WTC11 (cell line): ENCODE results near the gene UNKL. TPM values are rescaled to one million over a fixed set of nuclear protein-coding genes. Genes with fewer than 3 reads are reported as not detected.

Source experiments
- ATAC-seq: fragments of 200-7000 bp; cut with Tn5 transposase; 2 replicates; pipeline ENCODE4 v1.10.0; 2021; ENCODE audit warnings: mild to moderate bottlenecking, moderate library complexity
- CTCF ChIA-PET: fragments of 300-600 bp; sonication (Branson Sonifier 250); formaldehyde crosslinking; loops from one replicate; lab custom pipeline; 2021; ENCODE audit warnings: antibody characterized with exemption; lab: Charles Lee
- POLR2A ChIA-PET: fragments of 350-600 bp; sonication (Branson Sonifier 250); formaldehyde crosslinking; loops from one replicate; lab custom pipeline; 2021; ENCODE audit warnings: antibody characterized with exemption; lab: Charles Lee
- DNase-seq: peaks from one replicate; pipeline ENCODE4 v3.0.0; 2021; ENCODE audit warnings: low spot score
- H3K27ac Mint-ChIP-seq: 2 replicates; pipeline ENCODE4 v1.8.0; 2021; ENCODE audit warnings: mixed read lengths
- H3K27me3 Mint-ChIP-seq: 2 replicates; pipeline ENCODE4 v1.8.0; 2021; ENCODE audit warnings: low read depth, mild to moderate bottlenecking, moderate library complexity, mixed read lengths
- H3K36me3 Mint-ChIP-seq: 2 replicates; pipeline ENCODE4 v1.8.0; 2021; ENCODE audit warnings: mixed read lengths
- H3K4me1 Mint-ChIP-seq: 2 replicates; pipeline ENCODE4 v1.8.0; 2022; ENCODE audit warnings: mixed read lengths
- H3K4me3 Mint-ChIP-seq: 2 replicates; pipeline ENCODE4 v1.8.0; 2021; ENCODE audit warnings: mild to moderate bottlenecking, moderate library complexity, mixed read lengths
- H3K9me3 Mint-ChIP-seq: 2 replicates; pipeline ENCODE4 v1.8.0; 2021; ENCODE audit warnings: mixed read lengths
- CREB1 ChIP-seq: sonication (generic); formaldehyde crosslinking; IDR thresholded peaks from 2 replicates; pipeline ENCODE4 v1.8.0; 2023; ENCODE audit warnings: mild to moderate bottlenecking, missing genetic modification reagents
- ETV6 ChIP-seq: sonication (generic); formaldehyde crosslinking; IDR thresholded peaks from 2 replicates; pipeline ENCODE4 v1.8.1; 2022; ENCODE audit warnings: mild to moderate bottlenecking, missing genetic modification reagents
- IRF2 ChIP-seq: sonication (generic); formaldehyde crosslinking; IDR thresholded peaks from 2 replicates; pipeline ENCODE4 v1.8.0; 2022; ENCODE audit warnings: low read depth, missing genetic modification reagents, borderline replicate concordance
- KAT7 ChIP-seq: sonication (generic); formaldehyde crosslinking; IDR thresholded peaks from 2 replicates; pipeline ENCODE4 v1.8.1; 2023; ENCODE audit warnings: missing genetic modification reagents, mild to moderate bottlenecking, borderline replicate concordance
- NFE2L1 ChIP-seq: sonication (generic); formaldehyde crosslinking; IDR thresholded peaks from 2 replicates; pipeline ENCODE4 v1.8.1; 2023; ENCODE audit warnings: missing genetic modification reagents
- NR3C1 ChIP-seq: sonication (generic); formaldehyde crosslinking; conservative IDR thresholded peaks from 2 replicates; pipeline ENCODE4 v1.8.1; 2023; ENCODE audit warnings: low read depth, mild to moderate bottlenecking, missing genetic modification reagents
- SMAD3 ChIP-seq: sonication (generic); formaldehyde crosslinking; IDR thresholded peaks from 2 replicates; pipeline ENCODE4 v1.8.0; 2022; ENCODE audit warnings: missing genetic modification reagents, mild to moderate bottlenecking, borderline replicate concordance
- SMAD4 ChIP-seq: sonication (generic); formaldehyde crosslinking; IDR thresholded peaks from 2 replicates; pipeline ENCODE4 v1.8.0; 2022; ENCODE audit warnings: mild to moderate bottlenecking, missing genetic modification reagents
- SOX15 ChIP-seq: fragments of 250-450 bp; sonication (Bioruptor Pico); IDR thresholded peaks from 2 replicates; pipeline ENCODE4 v1.9.0; 2021; ENCODE audit warnings: mild to moderate bottlenecking
- ZNF121 ChIP-seq: sonication (generic); formaldehyde crosslinking; IDR thresholded peaks from 2 replicates; pipeline ENCODE4 v1.8.0; 2023; ENCODE audit warnings: missing genetic modification reagents
- ZNF138 ChIP-seq: sonication (generic); formaldehyde crosslinking; conservative IDR thresholded peaks from 2 replicates; pipeline ENCODE4 v1.8.1; 2022; ENCODE audit warnings: mild to moderate bottlenecking, moderate library complexity, missing genetic modification reagents
- total RNA-seq: library from RNA; stranded (reverse); gene quantifications from 3 replicates; pipeline ENCODE4 v1.2.3, GENCODE V29; 2021
- TF ChIP-seq, protein P1 (sequence below): fragments of 200-600 bp; IDR thresholded peaks from 2 replicates; pipeline ENCODE4 v1.8.0; 2022; ENCODE audit warnings: antibody characterized with exemption
- TF ChIP-seq, protein P2 (sequence below): sonication (generic); formaldehyde crosslinking; IDR thresholded peaks from 2 replicates; pipeline ENCODE4 v1.8.0; 2022; ENCODE audit warnings: mild to moderate bottlenecking, missing genetic modification reagents
- TF ChIP-seq, protein P3 (sequence below): fragments of 250-450 bp; sonication (Bioruptor Pico); IDR thresholded peaks from 2 replicates; pipeline ENCODE4 v1.8.0; 2021; ENCODE audit warnings: mild to moderate bottlenecking
- TF ChIP-seq, protein P4 (sequence below): sonication (generic); formaldehyde crosslinking; IDR thresholded peaks from 2 replicates; pipeline ENCODE4 v1.8.1; 2023; ENCODE audit warnings: mild to moderate bottlenecking, missing genetic modification reagents, moderate library complexity
- TF ChIP-seq, protein P5 (sequence below): fragments of 250-450 bp; sonication (Bioruptor Pico); IDR thresholded peaks from 2 replicates; pipeline ENCODE4 v2.1.2; 2022; ENCODE audit warnings: mild to moderate bottlenecking, moderate library complexity
- TF ChIP-seq, protein P6 (sequence below): sonication (generic); formaldehyde crosslinking; IDR thresholded peaks from 2 replicates; pipeline ENCODE4 v1.8.0; 2023; ENCODE audit warnings: missing genetic modification reagents
- TF ChIP-seq, protein P7 (sequence below): sonication (generic); formaldehyde crosslinking; conservative IDR thresholded peaks from 2 replicates; pipeline ENCODE4 v1.8.1; 2023; ENCODE audit warnings: mild to moderate bottlenecking, low read depth, missing genetic modification reagents, moderate library complexity
- TF ChIP-seq, protein P8 (sequence below): sonication (generic); formaldehyde crosslinking; IDR thresholded peaks from 2 replicates; pipeline ENCODE4 v1.8.1; 2023; ENCODE audit warnings: mild to moderate bottlenecking, moderate library complexity, missing genetic modification reagents

UNKL gene
- total RNA-seq, 1 experiment from 2014 or later: 53.3 TPM

DNA sequence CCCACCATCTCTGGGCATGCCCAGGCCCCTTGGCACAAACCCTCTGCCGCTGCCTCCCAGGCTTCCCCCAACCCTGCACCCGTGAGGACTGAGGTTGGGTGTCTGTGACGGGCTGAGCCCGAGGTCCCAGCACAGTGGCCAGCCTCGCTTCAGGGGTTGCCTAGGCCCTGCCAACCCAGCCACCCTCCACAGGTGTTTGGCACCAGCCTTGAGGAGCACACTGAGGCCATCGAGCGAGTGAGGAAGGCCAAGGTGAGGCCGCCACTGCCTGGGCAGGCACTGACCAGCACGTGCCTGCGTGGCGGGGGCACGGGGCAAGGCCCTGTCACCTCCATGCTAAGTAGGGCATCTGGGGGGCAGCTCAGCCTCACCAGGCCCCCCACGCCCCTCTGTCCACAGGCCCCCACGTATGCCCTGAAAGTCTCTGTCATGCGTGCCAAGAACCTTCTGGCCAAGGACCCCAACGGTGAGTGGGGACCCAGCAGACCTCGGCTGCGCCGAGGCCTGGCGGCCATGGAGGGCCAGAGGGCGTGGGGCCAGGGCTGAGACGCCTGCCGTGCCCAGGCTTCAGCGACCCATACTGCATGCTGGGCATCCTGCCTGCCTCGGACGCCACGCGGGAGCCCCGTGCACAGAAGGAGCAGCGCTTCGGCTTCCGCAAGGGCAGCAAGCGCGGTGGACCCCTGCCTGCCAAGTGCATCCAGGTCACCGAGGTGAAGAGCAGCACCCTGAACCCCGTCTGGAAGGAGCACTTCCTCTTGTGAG, 73.6 kb downstream of the UNKL start:
- Mint-ChIP-seq H3K27me3 (peaks cover 9% of the 10 kb centered on the region), H3K9me3 (no peaks in the 10 kb centered on the region), H3K4me1 (peaks cover 4% of the 10 kb centered on the region), H3K4me3 (no peak overlapping the region), H3K36me3 (no peaks in the 10 kb centered on the region), H3K27ac (no peak overlapping the region)
- no peak for TF ChIP-seq KAT7
- no peak for TF ChIP-seq NFE2L1 (CRISPR knock-in tag)
- TF ChIP-seq ZNF121 (CRISPR knock-in tag): no peak
- TF ChIP-seq, protein P1, sequence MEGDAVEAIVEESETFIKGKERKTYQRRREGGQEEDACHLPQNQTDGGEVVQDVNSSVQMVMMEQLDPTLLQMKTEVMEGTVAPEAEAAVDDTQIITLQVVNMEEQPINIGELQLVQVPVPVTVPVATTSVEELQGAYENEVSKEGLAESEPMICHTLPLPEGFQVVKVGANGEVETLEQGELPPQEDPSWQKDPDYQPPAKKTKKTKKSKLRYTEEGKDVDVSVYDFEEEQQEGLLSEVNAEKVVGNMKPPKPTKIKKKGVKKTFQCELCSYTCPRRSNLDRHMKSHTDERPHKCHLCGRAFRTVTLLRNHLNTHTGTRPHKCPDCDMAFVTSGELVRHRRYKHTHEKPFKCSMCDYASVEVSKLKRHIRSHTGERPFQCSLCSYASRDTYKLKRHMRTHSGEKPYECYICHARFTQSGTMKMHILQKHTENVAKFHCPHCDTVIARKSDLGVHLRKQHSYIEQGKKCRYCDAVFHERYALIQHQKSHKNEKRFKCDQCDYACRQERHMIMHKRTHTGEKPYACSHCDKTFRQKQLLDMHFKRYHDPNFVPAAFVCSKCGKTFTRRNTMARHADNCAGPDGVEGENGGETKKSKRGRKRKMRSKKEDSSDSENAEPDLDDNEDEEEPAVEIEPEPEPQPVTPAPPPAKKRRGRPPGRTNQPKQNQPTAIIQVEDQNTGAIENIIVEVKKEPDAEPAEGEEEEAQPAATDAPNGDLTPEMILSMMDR: no peak
- no peak for TF ChIP-seq SOX15 (CRISPR knock-in tag)
- no peak for TF ChIP-seq IRF2
- TF ChIP-seq, protein P2, sequence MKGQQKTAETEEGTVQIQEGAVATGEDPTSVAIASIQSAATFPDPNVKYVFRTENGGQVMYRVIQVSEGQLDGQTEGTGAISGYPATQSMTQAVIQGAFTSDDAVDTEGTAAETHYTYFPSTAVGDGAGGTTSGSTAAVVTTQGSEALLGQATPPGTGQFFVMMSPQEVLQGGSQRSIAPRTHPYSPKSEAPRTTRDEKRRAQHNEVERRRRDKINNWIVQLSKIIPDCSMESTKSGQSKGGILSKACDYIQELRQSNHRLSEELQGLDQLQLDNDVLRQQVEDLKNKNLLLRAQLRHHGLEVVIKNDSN (CRISPR knock-in tag): no peak
- TF ChIP-seq NR3C1 (CRISPR knock-in tag): no peak
- TF ChIP-seq, protein P3, sequence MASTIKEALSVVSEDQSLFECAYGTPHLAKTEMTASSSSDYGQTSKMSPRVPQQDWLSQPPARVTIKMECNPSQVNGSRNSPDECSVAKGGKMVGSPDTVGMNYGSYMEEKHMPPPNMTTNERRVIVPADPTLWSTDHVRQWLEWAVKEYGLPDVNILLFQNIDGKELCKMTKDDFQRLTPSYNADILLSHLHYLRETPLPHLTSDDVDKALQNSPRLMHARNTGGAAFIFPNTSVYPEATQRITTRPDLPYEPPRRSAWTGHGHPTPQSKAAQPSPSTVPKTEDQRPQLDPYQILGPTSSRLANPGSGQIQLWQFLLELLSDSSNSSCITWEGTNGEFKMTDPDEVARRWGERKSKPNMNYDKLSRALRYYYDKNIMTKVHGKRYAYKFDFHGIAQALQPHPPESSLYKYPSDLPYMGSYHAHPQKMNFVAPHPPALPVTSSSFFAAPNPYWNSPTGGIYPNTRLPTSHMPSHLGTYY (CRISPR knock-in tag): no peak
- no peak for TF ChIP-seq ETV6 (CRISPR knock-in tag)
- no peak for TF ChIP-seq SMAD4
- TF ChIP-seq, protein P4, sequence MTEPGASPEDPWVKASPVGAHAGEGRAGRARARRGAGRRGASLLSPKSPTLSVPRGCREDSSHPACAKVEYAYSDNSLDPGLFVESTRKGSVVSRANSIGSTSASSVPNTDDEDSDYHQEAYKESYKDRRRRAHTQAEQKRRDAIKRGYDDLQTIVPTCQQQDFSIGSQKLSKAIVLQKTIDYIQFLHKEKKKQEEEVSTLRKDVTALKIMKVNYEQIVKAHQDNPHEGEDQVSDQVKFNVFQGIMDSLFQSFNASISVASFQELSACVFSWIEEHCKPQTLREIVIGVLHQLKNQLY (CRISPR knock-in tag): no peak
- TF ChIP-seq, protein P5, sequence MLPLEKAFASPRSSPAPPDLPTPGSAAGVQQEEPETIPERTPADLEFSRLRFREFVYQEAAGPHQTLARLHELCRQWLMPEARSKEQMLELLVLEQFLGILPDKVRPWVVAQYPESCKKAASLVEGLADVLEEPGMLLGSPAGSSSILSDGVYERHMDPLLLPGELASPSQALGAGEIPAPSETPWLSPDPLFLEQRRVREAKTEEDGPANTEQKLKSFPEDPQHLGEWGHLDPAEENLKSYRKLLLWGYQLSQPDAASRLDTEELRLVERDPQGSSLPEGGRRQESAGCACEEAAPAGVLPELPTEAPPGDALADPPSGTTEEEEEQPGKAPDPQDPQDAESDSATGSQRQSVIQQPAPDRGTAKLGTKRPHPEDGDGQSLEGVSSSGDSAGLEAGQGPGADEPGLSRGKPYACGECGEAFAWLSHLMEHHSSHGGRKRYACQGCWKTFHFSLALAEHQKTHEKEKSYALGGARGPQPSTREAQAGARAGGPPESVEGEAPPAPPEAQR: no peak
- no peak for TF ChIP-seq CREB1
- TF ChIP-seq SMAD3: no peak
- no peak for TF ChIP-seq ZNF138 (CRISPR knock-in tag)
- TF ChIP-seq, protein P6, sequence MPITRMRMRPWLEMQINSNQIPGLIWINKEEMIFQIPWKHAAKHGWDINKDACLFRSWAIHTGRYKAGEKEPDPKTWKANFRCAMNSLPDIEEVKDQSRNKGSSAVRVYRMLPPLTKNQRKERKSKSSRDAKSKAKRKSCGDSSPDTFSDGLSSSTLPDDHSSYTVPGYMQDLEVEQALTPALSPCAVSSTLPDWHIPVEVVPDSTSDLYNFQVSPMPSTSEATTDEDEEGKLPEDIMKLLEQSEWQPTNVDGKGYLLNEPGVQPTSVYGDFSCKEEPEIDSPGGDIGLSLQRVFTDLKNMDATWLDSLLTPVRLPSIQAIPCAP (CRISPR knock-in tag): no peak
- TF ChIP-seq, protein P7, sequence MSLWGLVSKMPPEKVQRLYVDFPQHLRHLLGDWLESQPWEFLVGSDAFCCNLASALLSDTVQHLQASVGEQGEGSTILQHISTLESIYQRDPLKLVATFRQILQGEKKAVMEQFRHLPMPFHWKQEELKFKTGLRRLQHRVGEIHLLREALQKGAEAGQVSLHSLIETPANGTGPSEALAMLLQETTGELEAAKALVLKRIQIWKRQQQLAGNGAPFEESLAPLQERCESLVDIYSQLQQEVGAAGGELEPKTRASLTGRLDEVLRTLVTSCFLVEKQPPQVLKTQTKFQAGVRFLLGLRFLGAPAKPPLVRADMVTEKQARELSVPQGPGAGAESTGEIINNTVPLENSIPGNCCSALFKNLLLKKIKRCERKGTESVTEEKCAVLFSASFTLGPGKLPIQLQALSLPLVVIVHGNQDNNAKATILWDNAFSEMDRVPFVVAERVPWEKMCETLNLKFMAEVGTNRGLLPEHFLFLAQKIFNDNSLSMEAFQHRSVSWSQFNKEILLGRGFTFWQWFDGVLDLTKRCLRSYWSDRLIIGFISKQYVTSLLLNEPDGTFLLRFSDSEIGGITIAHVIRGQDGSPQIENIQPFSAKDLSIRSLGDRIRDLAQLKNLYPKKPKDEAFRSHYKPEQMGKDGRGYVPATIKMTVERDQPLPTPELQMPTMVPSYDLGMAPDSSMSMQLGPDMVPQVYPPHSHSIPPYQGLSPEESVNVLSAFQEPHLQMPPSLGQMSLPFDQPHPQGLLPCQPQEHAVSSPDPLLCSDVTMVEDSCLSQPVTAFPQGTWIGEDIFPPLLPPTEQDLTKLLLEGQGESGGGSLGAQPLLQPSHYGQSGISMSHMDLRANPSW (CRISPR knock-in tag): no peak
- TF ChIP-seq, protein P8, sequence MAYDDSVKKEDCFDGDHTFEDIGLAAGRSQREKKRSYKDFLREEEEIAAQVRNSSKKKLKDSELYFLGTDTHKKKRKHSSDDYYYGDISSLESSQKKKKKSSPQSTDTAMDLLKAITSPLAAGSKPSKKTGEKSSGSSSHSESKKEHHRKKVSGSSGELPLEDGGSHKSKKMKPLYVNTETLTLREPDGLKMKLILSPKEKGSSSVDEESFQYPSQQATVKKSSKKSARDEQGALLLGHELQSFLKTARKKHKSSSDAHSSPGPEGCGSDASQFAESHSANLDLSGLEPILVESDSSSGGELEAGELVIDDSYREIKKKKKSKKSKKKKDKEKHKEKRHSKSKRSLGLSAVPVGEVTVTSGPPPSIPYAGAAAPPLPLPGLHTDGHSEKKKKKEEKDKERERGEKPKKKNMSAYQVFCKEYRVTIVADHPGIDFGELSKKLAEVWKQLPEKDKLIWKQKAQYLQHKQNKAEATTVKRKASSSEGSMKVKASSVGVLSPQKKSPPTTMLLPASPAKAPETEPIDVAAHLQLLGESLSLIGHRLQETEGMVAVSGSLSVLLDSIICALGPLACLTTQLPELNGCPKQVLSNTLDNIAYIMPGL (CRISPR knock-in tag): no peak
- DNase-seq (no peak), ATAC-seq (no peak)
- ChIA-PET POLR2A (interaction anchor here (1.8 kb wide), 1 partner anchor 8 kb away, joined by 6 read pairs; the partner anchor contains the start of gene BAIAP3), CTCF (interaction anchor here (1.4 kb wide), 1 partner anchor 9 kb away, joined by 3 read pairs; no protein-coding TSS in a partner anchor)
